Measurements from ENCODE around the gene TSPAN15.

Gene TSPAN15

GRCh38 chr10:69458430-69459100 is 7.3 kb downstream of the TSPAN15 start:
- H3K9ac ChIP-seq (ENCODE audit: low read depth, low read length, poor library complexity, severe bottlenecking) = no peak overlapping the region
- H3K9me2 ChIP-seq (replicated peaks; ENCODE audit: low read depth, low read length) = no peaks in the 10 kb centered on the region
- no peaks in the 10 kb centered on the region for H3F3A ChIP-seq (ENCODE audit: low read depth)
- H4K20me1 ChIP-seq (ENCODE audit: insufficient read depth, low read length, poor library complexity, severe bottlenecking) = no peaks in the 10 kb centered on the region
- no peak overlapping the region for H3K4me3 ChIP-seq (ENCODE audit: low read length, poor library complexity, severe bottlenecking)
- TF ChIP-seq EZH2phosphoT487 (IDR thresholded peaks at IDR 0.05; ENCODE audit: borderline replicate concordance) = no peak
- TF ChIP-seq, protein P1, sequence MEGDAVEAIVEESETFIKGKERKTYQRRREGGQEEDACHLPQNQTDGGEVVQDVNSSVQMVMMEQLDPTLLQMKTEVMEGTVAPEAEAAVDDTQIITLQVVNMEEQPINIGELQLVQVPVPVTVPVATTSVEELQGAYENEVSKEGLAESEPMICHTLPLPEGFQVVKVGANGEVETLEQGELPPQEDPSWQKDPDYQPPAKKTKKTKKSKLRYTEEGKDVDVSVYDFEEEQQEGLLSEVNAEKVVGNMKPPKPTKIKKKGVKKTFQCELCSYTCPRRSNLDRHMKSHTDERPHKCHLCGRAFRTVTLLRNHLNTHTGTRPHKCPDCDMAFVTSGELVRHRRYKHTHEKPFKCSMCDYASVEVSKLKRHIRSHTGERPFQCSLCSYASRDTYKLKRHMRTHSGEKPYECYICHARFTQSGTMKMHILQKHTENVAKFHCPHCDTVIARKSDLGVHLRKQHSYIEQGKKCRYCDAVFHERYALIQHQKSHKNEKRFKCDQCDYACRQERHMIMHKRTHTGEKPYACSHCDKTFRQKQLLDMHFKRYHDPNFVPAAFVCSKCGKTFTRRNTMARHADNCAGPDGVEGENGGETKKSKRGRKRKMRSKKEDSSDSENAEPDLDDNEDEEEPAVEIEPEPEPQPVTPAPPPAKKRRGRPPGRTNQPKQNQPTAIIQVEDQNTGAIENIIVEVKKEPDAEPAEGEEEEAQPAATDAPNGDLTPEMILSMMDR (conservative IDR thresholded peaks at IDR 0.05; ENCODE audit: low read length) = no peak
- H2AFZ ChIP-seq (ENCODE audit: low read length) = no peak overlapping the region
- H3K79me2 ChIP-seq (ENCODE audit: insufficient read depth, low read length) = no peaks in the 10 kb centered on the region
- no peak overlapping the region for H3K4me2 ChIP-seq (ENCODE audit: low read depth, low read length, poor library complexity, severe bottlenecking)
- H3K4me1 ChIP-seq (ENCODE audit: insufficient read depth, low read length, poor library complexity, severe bottlenecking) = peaks cover 6% of the 10 kb centered on the region
- H3K27me3 ChIP-seq (ENCODE audit: insufficient read depth, low read length, poor library complexity, severe bottlenecking) = no peaks in the 10 kb centered on the region
- H3K36me3 ChIP-seq (ENCODE audit: insufficient read depth, low read length) = no peaks in the 10 kb centered on the region
- H3K9me3 ChIP-seq (ENCODE audit: insufficient read depth, low read depth, low read length) = no peaks in the 10 kb centered on the region

DNA sequence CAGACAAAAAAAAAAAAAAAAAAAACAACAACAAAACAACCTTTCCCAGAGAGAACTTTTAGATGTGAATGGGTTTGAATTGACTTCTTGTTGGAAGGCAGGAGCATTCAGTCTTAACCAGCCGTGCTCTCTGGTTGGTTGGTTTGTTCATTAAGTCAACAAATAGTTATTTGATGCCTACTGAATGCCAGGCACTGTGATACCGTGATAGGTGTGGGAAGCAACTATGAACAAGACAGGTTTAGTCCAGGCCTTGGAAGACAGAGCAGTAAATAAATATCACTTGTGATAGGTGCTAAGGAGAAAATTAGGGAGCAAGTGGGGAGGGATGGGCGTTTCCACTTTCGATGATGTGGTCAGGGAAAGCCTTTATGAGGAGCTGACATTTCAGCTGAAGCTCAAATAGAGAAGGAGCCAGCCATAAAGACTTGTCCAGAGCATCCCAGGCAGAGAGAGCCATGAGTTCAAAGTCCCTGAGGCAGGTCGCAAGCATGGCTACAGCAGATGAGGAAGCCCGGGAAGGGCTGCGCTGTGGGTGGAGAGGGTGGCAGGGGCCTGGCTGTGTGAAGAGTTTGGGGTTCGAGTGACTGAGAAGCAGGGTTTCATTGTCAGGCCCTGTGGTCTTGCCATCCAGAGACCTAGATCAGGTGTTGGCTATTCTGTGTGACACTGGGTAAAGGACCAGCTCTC is 8.0 kb downstream of the TSPAN15 start:
- no peaks in the 10 kb centered on the region for H3K9me2 ChIP-seq (replicated peaks; ENCODE audit: low read depth, low read length)

GRCh38 chr10:69459893-69460575 is 8.8 kb downstream of the TSPAN15 start:
- Histone ChIP-seq H3K27me3 (ENCODE audit: insufficient read depth, low read length, poor library complexity, severe bottlenecking) (no peaks in the 10 kb centered on the region), H3K36me3 (ENCODE audit: insufficient read depth, low read length) (no peaks in the 10 kb centered on the region), H3F3A (ENCODE audit: low read depth) (no peaks in the 10 kb centered on the region), H3K9me3 (ENCODE audit: insufficient read depth, low read depth, low read length) (no peaks in the 10 kb centered on the region), H3K9me2 (replicated peaks; ENCODE audit: low read depth, low read length) (no peaks in the 10 kb centered on the region), H3K4me2 (ENCODE audit: low read depth, low read length, poor library complexity, severe bottlenecking) (no peak overlapping the region), H3K4me1 (ENCODE audit: insufficient read depth, low read length, poor library complexity, severe bottlenecking) (peaks cover 16% of the 10 kb centered on the region), H3K79me2 (ENCODE audit: insufficient read depth, low read length) (no peaks in the 10 kb centered on the region), H3K9ac (ENCODE audit: low read depth, low read length, poor library complexity, severe bottlenecking) (no peak overlapping the region), H2AFZ (ENCODE audit: low read length) (no peak overlapping the region), H3K4me3 (ENCODE audit: low read length, poor library complexity, severe bottlenecking) (no peak overlapping the region), H4K20me1 (ENCODE audit: insufficient read depth, low read length, poor library complexity, severe bottlenecking) (no peaks in the 10 kb centered on the region)
- TF ChIP-seq, protein P1 (conservative IDR thresholded peaks at IDR 0.05; ENCODE audit: low read length) = no peak
- no peak for TF ChIP-seq EZH2phosphoT487 (IDR thresholded peaks at IDR 0.05; ENCODE audit: borderline replicate concordance)

More for the DNA sequence above, 8.0 kb downstream of the TSPAN15 start:
- Histone ChIP-seq H3K79me2 (ENCODE audit: insufficient read depth, low read length) (no peaks in the 10 kb centered on the region), H3F3A (ENCODE audit: low read depth) (no peaks in the 10 kb centered on the region), H3K4me1 (ENCODE audit: insufficient read depth, low read length, poor library complexity, severe bottlenecking) (peaks cover 10% of the 10 kb centered on the region), H3K27me3 (ENCODE audit: insufficient read depth, low read length, poor library complexity, severe bottlenecking) (no peaks in the 10 kb centered on the region), H3K4me2 (ENCODE audit: low read depth, low read length, poor library complexity, severe bottlenecking) (no peak overlapping the region), H3K36me3 (ENCODE audit: insufficient read depth, low read length) (no peaks in the 10 kb centered on the region), H4K20me1 (ENCODE audit: insufficient read depth, low read length, poor library complexity, severe bottlenecking) (no peaks in the 10 kb centered on the region), H3K9me3 (ENCODE audit: insufficient read depth, low read depth, low read length) (no peaks in the 10 kb centered on the region), H2AFZ (ENCODE audit: low read length) (no peak overlapping the region), H3K9ac (ENCODE audit: low read depth, low read length, poor library complexity, severe bottlenecking) (no peak overlapping the region), H3K4me3 (ENCODE audit: low read length, poor library complexity, severe bottlenecking) (no peak overlapping the region)
- TF ChIP-seq, protein P1 (conservative IDR thresholded peaks at IDR 0.05; ENCODE audit: low read length) = no peak
